Caco-2 (cell line): Measurements from ENCODE around the gene CFAP54. TPM values are rescaled to one million over a fixed set of nuclear protein-coding genes. Genes with fewer than 3 reads are reported as not detected.

ENCODE experiments used
- BruUV-seq: library from RNA; stranded (reverse); fragments of 400-500 nt; replicated peaks from 2 replicates; lab custom pipeline; 2021; lab: Mats Ljungman, UMichigan
- CTCF ChIA-PET: fragments of 300-600 bp; sonication (Branson Sonifier 250); formaldehyde crosslinking; loops from one replicate; lab custom pipeline; 2022; ENCODE audit warnings: antibody characterized with exemption; lab: Charles Lee
- POLR2A ChIA-PET: fragments of 300-600 bp; sonication (Branson Sonifier 250); formaldehyde crosslinking; loops from one replicate; lab custom pipeline; 2022; ENCODE audit warnings: antibody characterized with exemption; lab: Charles Lee
- DNase-seq, 2 experiments: peaks; one replicate each; pipeline versions ENCODE4 v3.0.0 to v3.0.0-alpha.2; 2020 to 2022
- H3K27me3 ChIP-seq: replicated peaks from 2 replicates; pipeline ENCODE4 v1.6.0; 2011; ENCODE audit warnings: low read length; ENCODE audit not compliant: control insufficient read depth, insufficient read depth
- H3K36me3 ChIP-seq: 2 replicates; pipeline ENCODE4 v1.5.1; 2011; ENCODE audit warnings: low read length; ENCODE audit not compliant: control insufficient read depth, insufficient read depth
- H3K4me1 ChIP-seq: fragments of 250-450 bp; sonication (Bioruptor Pico); 2 replicates; pipeline ENCODE4 v1.5.1; 2020; ENCODE audit warnings: mild to moderate bottlenecking
- H3K4me3 ChIP-seq: 2 replicates; pipeline ENCODE4 v1.5.1; 2011; ENCODE audit warnings: low read depth, mild to moderate bottlenecking, control low read depth, low read length
- H3K9me3 ChIP-seq: fragments of 250-450 bp; sonication (Bioruptor Pico); 2 replicates; pipeline ENCODE4 v1.5.1; 2020; ENCODE audit warnings: mild to moderate bottlenecking, moderate library complexity
- H3K27ac Mint-ChIP-seq: one replicate; pipeline ENCODE4 v1.8.0; 2022; ENCODE audit warnings: mixed read lengths; ENCODE audit not compliant: unreplicated experiment
- H3K27me3 Mint-ChIP-seq: one replicate; pipeline ENCODE4 v1.8.0; 2022; ENCODE audit warnings: mixed read lengths; ENCODE audit not compliant: insufficient read depth, unreplicated experiment
- H3K36me3 Mint-ChIP-seq: one replicate; pipeline ENCODE4 v1.8.0; 2022; ENCODE audit warnings: mild to moderate bottlenecking, mixed read lengths; ENCODE audit not compliant: insufficient read depth, unreplicated experiment
- H3K4me1 Mint-ChIP-seq: one replicate; pipeline ENCODE4 v1.8.0; 2022; ENCODE audit warnings: low read depth, mixed read lengths; ENCODE audit not compliant: unreplicated experiment
- H3K4me3 Mint-ChIP-seq: one replicate; pipeline ENCODE4 v1.8.0; 2022; ENCODE audit warnings: mild to moderate bottlenecking, moderate library complexity, mixed read lengths; ENCODE audit not compliant: unreplicated experiment
- H3K9me3 Mint-ChIP-seq: one replicate; pipeline ENCODE4 v1.8.0; 2022; ENCODE audit warnings: mixed read lengths; ENCODE audit not compliant: unreplicated experiment
- intact Hi-C: fragments of 100-400 bp; cut with micrococcal nuclease; formaldehyde crosslinking; loops from one replicate; pipeline ENCODE4 v1.10.0; 2022; ENCODE audit not compliant: unreplicated experiment
- total RNA-seq: library from RNA; stranded (reverse); gene quantifications from 2 replicates; pipeline ENCODE4 v1.2.3, GENCODE V29; 2022
- TF ChIP-seq, protein P1 (sequence below), 2 experiments: fragments of 200-600 bp in 1 of 2; IDR thresholded peaks; 1 replicate in 1 of 2; 2 replicates in 1 of 2; pipeline versions ENCODE4 v1.5.1 to v1.8.0; 2011 to 2022; ENCODE audit warnings: antibody characterized with exemption in 1 of 2, control low read depth in 1 of 2, inconsistent platforms in 1 of 2, low read depth in 1 of 2, low read length in 1 of 2, mild to moderate bottlenecking in 1 of 2, moderate library complexity in 1 of 2; ENCODE audit not compliant: insufficient read depth in 1 of 2, severe bottlenecking in 1 of 2, unreplicated experiment in 1 of 2

Gene CFAP54
- total RNA-seq, 1 experiment from 2014 or later: 0.14 TPM

DNA sequence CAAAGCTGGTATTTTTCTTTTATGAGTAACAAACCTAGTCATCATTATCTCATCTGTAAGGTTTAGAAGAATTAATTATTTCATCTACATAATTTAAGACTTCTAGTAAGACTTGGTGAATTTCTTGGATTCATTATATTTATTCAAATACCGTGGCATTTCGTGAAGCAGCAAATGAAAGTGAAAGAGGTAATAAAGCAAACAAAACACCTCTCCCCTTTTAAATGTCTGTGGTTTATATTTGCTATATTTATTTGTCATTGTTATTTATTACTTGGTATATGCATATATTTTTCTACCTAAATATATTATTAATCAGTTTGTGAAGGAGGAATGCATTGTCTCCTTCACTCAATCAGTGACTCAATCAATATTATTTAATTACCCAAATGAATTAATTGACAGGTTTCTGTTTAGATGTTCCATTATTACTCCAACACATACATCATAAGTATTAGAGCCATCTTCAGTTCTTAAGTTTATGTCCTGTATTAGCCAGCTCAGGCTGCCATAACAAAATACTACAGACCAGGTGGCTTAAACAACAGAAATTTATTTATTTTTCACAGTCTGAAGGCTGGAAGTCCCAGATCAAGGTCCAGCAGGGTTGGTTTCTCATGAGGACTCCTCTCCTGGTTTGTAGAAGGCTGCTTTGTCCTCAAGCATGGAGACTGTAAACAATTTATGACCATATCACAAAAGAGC lies 6.6 kb downstream of the CFAP54 start:
- H3K4me3 ChIP-seq: no peak overlapping the region
- TF ChIP-seq, protein P1, sequence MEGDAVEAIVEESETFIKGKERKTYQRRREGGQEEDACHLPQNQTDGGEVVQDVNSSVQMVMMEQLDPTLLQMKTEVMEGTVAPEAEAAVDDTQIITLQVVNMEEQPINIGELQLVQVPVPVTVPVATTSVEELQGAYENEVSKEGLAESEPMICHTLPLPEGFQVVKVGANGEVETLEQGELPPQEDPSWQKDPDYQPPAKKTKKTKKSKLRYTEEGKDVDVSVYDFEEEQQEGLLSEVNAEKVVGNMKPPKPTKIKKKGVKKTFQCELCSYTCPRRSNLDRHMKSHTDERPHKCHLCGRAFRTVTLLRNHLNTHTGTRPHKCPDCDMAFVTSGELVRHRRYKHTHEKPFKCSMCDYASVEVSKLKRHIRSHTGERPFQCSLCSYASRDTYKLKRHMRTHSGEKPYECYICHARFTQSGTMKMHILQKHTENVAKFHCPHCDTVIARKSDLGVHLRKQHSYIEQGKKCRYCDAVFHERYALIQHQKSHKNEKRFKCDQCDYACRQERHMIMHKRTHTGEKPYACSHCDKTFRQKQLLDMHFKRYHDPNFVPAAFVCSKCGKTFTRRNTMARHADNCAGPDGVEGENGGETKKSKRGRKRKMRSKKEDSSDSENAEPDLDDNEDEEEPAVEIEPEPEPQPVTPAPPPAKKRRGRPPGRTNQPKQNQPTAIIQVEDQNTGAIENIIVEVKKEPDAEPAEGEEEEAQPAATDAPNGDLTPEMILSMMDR (IDR thresholded peaks at IDR 0.05; ENCODE audit: insufficient read depth in 1 of 2, low read depth in 1 of 2, low read length in 1 of 2, severe bottlenecking in 1 of 2, unreplicated experiment in 1 of 2): no peak
- intact Hi-C loops: no loop called here
- no peak for DNase-seq
- Mint-ChIP-seq H3K4me1 (no peaks in the 10 kb centered on the region), H3K4me3 (no peak overlapping the region), H3K36me3 (no peaks in the 10 kb centered on the region), H3K9me3 (no peaks in the 10 kb centered on the region), H3K27me3 (peaks cover 5% of the 10 kb centered on the region), H3K27ac (no peak overlapping the region)
- no TSS peak for BruUV-seq
- H3K4me1 ChIP-seq: 0 out of 2 replicates have a peak, but pooled peaks cover 3% of the 10 kb centered on the region
- H3K9me3 ChIP-seq: no peaks in the 10 kb centered on the region
- ChIA-PET POLR2A (no interaction called here), CTCF (no interaction called here)
- no peaks in the 10 kb centered on the region for H3K27me3 ChIP-seq
- H3K36me3 ChIP-seq: no peaks in the 10 kb centered on the region

DNA sequence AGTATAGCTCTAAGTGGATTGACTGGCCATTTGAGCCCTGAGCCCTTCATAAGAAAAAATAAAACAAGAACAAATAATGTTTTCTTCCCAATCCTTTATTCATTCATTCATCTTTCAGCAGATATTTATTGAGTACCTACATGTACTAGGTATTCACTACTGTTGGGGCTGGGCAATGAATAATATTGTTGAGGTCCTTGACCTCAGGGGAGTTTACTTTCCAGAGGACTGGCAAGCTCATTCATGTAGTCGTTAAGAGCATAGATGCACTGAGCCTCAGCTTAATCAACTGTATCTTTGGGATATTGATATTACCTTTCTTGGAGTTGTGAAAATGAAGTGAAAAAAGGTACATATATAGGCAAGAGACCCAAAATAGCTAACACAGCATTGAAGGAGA lies 7.6 kb downstream of the CFAP54 start:
- Mint-ChIP-seq H3K36me3 (no peaks in the 10 kb centered on the region), H3K27me3 (peaks cover 4% of the 10 kb centered on the region), H3K4me1 (no peaks in the 10 kb centered on the region), H3K4me3 (no peak overlapping the region), H3K27ac (no peak overlapping the region), H3K9me3 (no peaks in the 10 kb centered on the region)
- no peak overlapping the region for H3K4me3 ChIP-seq
- POLR2A ChIA-PET: no interaction called here
- H3K4me1 ChIP-seq: 0 out of 2 replicates have a peak, but pooled peaks cover 3% of the 10 kb centered on the region
- no peak for DNase-seq
- no peaks in the 10 kb centered on the region for H3K36me3 ChIP-seq
- intact Hi-C loops: no loop called here
- TF ChIP-seq, protein P1 (IDR thresholded peaks at IDR 0.05; ENCODE audit: insufficient read depth in 1 of 2, low read depth in 1 of 2, low read length in 1 of 2, severe bottlenecking in 1 of 2, unreplicated experiment in 1 of 2): no peak
- CTCF ChIA-PET: interaction anchor here (0.6 kb wide), 1 partner anchor 82 kb away, joined by 3 read pairs; no protein-coding TSS in a partner anchor
- H3K27me3 ChIP-seq: no peaks in the 10 kb centered on the region
- no peaks in the 10 kb centered on the region for H3K9me3 ChIP-seq
- no TSS peak for BruUV-seq

DNA sequence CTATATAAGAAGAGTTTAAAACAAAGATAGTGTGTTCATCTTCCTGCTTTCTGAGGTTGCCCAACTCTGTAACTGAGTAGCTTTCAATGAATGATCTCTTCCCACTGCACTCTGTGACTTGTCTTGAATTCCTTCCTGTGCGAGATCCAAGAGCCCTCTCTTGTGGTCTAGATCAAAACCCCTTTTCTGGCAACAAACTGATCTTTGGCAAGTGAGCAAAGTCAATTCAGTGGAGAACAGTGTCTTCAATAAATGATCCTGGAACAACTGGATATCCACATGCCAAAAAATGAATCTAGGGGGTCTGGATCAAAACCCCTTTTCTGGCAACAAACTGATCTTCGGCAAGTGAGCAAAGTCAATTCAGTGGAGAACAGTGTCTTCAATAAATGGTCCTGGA lies 8.5 kb downstream of the CFAP54 start:
- TF ChIP-seq, protein P1 (IDR thresholded peaks at IDR 0.05; ENCODE audit: insufficient read depth in 1 of 2, low read depth in 1 of 2, low read length in 1 of 2, severe bottlenecking in 1 of 2, unreplicated experiment in 1 of 2): no peak
- Mint-ChIP-seq H3K36me3 (no peaks in the 10 kb centered on the region), H3K4me3 (no peak overlapping the region), H3K27me3 (no peaks in the 10 kb centered on the region), H3K4me1 (no peaks in the 10 kb centered on the region), H3K9me3 (no peaks in the 10 kb centered on the region), H3K27ac (no peak overlapping the region)
- Histone ChIP-seq H3K4me1 (0 out of 2 replicates have a peak, but pooled peaks cover 3% of the 10 kb centered on the region), H3K27me3 (no peaks in the 10 kb centered on the region), H3K36me3 (no peaks in the 10 kb centered on the region), H3K9me3 (no peaks in the 10 kb centered on the region), H3K4me3 (no peak overlapping the region)
- DNase-seq: no peak
- intact Hi-C loops: no loop called here
- no TSS peak for BruUV-seq
- POLR2A ChIA-PET: no interaction called here
- CTCF ChIA-PET: no interaction called here
